Measurements from ENCODE around the gene PPIF. TPM values are rescaled to one million over a fixed set of nuclear protein-coding genes. Genes with fewer than 3 reads are reported as not detected.
A peak's percentile ranks its signal among the peaks of the same experiment; 100 is the strongest.

The PPIF gene
- total and polyA plus RNA-seq, 3 donors from 2014 or later = 80.1 to 106 (median 82.1) TPM

DNA sequence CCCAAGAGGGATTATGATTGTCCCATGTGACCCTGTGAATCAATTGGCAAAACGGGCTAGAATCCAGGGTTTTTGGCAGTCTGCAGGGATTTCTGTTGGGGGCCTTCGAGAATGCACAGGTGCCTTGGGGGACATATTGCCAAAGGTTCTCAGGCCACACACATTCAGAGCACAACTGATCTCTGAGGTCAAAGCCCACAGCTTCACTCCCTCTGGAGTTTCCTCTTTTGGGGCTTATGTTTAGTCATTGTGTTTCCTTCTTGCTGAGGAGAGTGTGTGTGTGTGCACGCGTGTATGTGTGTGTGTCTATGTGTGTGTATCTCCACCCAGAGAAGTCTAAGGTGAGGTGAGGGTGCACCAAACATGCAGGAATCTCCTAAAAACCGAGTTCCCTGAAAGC lies 8.8 kb downstream of the PPIF start:
- H3K4me1 ChIP-seq = no peaks in the 10 kb centered on the region
- no peak overlapping the region for H3K27ac ChIP-seq
- no peak overlapping the region for H3K4me3 ChIP-seq
- intact Hi-C loops (cut with DNase I; ENCODE audit: low total_unique reads) = no loop called here
- 84 to 90% methylated on average over 5 of the region's 5 CpGs for WGBS, 2 donors
- H3K36me3 ChIP-seq (ENCODE audit: low read depth, missing control alignments) = no peaks in the 10 kb centered on the region
- no peaks in the 10 kb centered on the region for H3K27me3 ChIP-seq
- H3K9me3 ChIP-seq = no peaks in the 10 kb centered on the region
- peak; percentile 1 for DNase-seq
- no peak for TF ChIP-seq POLR2A (IDR thresholded peaks at IDR 0.05)
- TF ChIP-seq, protein P1, sequence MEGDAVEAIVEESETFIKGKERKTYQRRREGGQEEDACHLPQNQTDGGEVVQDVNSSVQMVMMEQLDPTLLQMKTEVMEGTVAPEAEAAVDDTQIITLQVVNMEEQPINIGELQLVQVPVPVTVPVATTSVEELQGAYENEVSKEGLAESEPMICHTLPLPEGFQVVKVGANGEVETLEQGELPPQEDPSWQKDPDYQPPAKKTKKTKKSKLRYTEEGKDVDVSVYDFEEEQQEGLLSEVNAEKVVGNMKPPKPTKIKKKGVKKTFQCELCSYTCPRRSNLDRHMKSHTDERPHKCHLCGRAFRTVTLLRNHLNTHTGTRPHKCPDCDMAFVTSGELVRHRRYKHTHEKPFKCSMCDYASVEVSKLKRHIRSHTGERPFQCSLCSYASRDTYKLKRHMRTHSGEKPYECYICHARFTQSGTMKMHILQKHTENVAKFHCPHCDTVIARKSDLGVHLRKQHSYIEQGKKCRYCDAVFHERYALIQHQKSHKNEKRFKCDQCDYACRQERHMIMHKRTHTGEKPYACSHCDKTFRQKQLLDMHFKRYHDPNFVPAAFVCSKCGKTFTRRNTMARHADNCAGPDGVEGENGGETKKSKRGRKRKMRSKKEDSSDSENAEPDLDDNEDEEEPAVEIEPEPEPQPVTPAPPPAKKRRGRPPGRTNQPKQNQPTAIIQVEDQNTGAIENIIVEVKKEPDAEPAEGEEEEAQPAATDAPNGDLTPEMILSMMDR (IDR thresholded peaks at IDR 0.05) = no peak

DNA sequence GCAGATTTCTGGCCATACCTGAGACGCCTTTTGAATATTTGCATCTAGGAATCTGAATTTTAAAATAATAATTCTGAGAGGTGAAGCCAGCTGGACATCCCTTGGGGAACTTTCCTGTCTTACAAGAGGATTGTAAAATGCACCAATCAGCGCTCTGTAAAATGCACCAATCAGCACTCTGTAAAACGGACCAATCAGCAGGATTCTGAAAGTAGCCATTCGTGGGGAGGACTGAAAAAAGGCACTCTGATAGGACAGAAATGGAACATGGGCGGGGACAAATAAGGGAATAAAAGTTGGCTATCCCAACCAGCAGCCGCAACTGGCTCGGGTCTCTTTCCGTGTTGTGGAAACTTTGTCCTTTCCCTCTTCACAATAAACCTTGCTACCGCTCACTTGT lies 9.9 kb downstream of the PPIF start:
- WGBS, 2 donors = 72 to 80% methylated on average over 9 of the region's 9 CpGs
- DNase-seq = peak; percentile 58
- Histone ChIP-seq H3K4me1 (no peaks in the 10 kb centered on the region), H3K27ac (no peak overlapping the region), H3K9me3 (no peaks in the 10 kb centered on the region), H3K4me3 (no peak overlapping the region), H3K36me3 (ENCODE audit: low read depth, missing control alignments) (no peaks in the 10 kb centered on the region), H3K27me3 (no peaks in the 10 kb centered on the region)
- intact Hi-C loops (cut with DNase I; ENCODE audit: low total_unique reads) = no loop called here
- TF ChIP-seq POLR2A (IDR thresholded peaks at IDR 0.05) = no peak
- TF ChIP-seq, protein P1 (IDR thresholded peaks at IDR 0.05) = no peak

DNA sequence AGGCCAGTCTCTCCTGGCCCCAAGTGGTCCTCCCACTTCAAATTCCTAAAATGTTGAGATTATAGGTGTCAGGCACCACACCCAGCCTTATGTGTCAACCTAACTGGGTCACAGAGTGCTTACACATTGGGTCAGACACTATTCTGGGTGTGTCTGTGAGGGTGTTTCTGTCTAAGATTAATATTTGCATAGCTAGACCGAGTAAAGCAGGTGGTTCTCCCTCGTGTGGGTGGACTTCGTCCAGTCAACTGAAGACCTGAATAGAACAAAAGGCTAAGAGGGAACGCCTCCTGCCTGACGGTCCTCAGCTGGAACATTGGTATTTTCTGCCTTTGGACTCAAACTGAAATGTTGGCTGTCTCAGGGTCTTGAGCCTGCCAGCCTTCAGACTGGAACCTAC lies 11.5 kb downstream of the PPIF start:
- peak; percentile 2 for DNase-seq
- 44 to 70% methylated on average over 5 of the region's 5 CpGs for WGBS, 2 donors
- H3K9me3 ChIP-seq = no peaks in the 10 kb centered on the region
- no peak overlapping the region for H3K4me3 ChIP-seq
- intact Hi-C loops (cut with DNase I; ENCODE audit: low total_unique reads) = no loop called here
- no peaks in the 10 kb centered on the region for H3K4me1 ChIP-seq
- H3K36me3 ChIP-seq (ENCODE audit: low read depth, missing control alignments) = no peaks in the 10 kb centered on the region
- no peaks in the 10 kb centered on the region for H3K27me3 ChIP-seq
- TF ChIP-seq POLR2A (IDR thresholded peaks at IDR 0.05) = no peak
- TF ChIP-seq, protein P1 (IDR thresholded peaks at IDR 0.05) = no peak
- no peak overlapping the region for H3K27ac ChIP-seq

DNA sequence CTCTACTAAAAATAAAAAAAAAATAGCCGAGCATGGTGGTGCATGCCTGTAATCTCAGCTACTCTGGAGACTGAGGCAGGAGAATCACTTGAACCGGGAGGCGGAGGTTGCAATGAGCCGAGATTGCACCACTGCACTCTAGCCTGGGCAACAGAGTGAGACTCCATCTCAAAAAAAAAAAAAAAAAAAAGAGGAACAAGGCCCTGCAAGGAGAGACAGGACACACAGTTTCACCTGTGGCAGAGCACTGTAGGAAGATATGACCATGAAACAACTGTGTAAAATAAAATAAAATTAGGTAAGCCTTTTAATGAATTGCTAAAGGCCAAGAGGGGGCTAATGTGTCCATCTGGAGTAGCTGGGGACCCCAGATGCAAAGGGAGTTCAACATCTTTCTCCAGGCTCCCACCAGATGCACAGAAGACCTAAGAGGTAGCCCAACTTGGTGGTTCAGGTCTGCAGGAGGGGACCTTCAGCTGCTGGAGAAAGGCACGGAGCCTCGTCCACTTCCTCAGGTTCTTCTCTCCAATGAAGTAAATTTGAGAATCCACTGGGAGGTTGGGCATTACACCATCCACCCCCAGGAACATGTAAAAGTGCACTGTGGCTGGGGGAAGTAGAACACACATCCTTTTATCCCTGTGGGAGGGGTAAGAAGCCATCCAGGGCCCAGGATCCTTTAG lies 12.7 kb downstream of the PPIF start:
- no peak overlapping the region for H3K27ac ChIP-seq
- no peaks in the 10 kb centered on the region for H3K4me1 ChIP-seq
- H3K36me3 ChIP-seq (ENCODE audit: low read depth, missing control alignments) = no peaks in the 10 kb centered on the region
- DNase-seq = peak; percentile 7
- no peak for TF ChIP-seq POLR2A (IDR thresholded peaks at IDR 0.05)
- TF ChIP-seq, protein P1 (IDR thresholded peaks at IDR 0.05) = no peak
- no peaks in the 10 kb centered on the region for H3K27me3 ChIP-seq
- no peak overlapping the region for H3K4me3 ChIP-seq
- no peaks in the 10 kb centered on the region for H3K9me3 ChIP-seq
- intact Hi-C loops (cut with DNase I; ENCODE audit: low total_unique reads) = no loop called here
- WGBS, 2 donors = 92 to 98% methylated on average over 6 of the region's 6 CpGs

Data from testis (tissue), 3 donors.